ENCODE results near the gene NIM1K. TPM values are rescaled to one million over a fixed set of nuclear protein-coding genes. Genes with fewer than 3 reads are reported as not detected.

Gene NIM1K
- total RNA-seq: 0.39 and 0.51 TPM in 2 replicates

DNA sequence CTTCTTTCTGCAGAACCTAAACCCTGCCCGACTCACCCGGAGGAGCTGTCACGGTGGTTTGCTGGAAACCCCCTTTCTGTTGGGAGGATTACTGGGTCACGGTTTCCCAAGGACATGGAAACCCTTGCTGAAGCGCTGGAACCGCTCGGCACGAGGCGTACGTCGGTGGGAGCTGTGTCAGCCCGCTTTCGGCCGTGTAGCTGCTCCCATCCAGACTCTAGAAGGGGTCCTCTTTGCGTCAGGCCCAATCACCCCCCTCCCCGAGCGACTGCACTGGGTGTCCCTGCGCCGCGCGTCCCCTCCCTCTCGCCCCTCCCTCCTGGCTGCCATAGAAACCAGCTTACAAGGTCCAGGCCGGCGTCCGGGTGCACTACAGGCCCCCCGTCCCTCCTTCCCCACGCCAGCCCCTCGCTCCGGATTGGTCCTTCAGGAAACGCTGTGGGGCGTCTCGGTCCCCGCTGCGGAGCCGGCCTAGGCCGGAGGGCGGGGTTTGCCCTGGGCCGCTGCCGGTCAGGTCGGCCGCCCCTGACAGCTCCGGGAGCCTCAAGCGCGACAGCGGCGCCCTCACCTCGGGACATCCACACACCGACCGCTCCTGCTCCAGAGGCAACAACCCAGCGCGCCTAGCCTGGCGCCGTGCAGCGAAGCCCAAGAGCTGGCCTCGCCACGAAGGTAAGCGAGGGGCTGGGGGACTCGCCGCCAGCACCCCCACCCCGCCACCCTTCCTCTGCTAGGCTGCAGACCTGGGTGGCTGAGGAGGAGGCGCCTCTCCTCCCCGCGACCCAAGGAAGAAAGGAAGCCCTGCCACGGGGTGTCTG is at the start of gene NIM1K:
Gene NIM1K, plus strand, starts transcription at position 486 of the 818 bp plus-strand sequence. CDS start 53,551 bp downstream, outside the sequence.
- H3K27ac Mint-ChIP-seq: no peak within 1 kb of the TSS
- ChIA-PET POLR2A (interaction anchor here (1.0 to 2.5 kb wide), 2 partner anchors 71 to 292 kb away, joined by 5 to 13 read pairs; partner anchors contain the start of genes TMEM267 and ZNF131), CTCF (no interaction called here)
- DNase-seq: peak; percentile 45
- peak within 1 kb of the TSS; percentile 84 for H3K4me3 Mint-ChIP-seq
- peaks cover 19% of the 10 kb centered on the region for H3K27me3 Mint-ChIP-seq
- intact Hi-C loops (cut with micrococcal nuclease): loop anchor here (1.0 to 5.0 kb wide), 6 partner anchors 85 to 364 kb away; partner anchors contain the start of genes ANXA2R, HMGCS1 and TMEM267
- peak; percentile 65 for ATAC-seq (ENCODE audit: low read depth)
- H3K4me1 Mint-ChIP-seq: peaks cover 28% of the 10 kb centered on the region
- TF ChIP-seq CTCF (IDR thresholded peaks at IDR 0.05): no peak
- no peaks in the 10 kb centered on the region for H3K9me3 Mint-ChIP-seq
- no peaks in the 10 kb centered on the region for H3K36me3 Mint-ChIP-seq (ENCODE audit: low read depth)

DNA sequence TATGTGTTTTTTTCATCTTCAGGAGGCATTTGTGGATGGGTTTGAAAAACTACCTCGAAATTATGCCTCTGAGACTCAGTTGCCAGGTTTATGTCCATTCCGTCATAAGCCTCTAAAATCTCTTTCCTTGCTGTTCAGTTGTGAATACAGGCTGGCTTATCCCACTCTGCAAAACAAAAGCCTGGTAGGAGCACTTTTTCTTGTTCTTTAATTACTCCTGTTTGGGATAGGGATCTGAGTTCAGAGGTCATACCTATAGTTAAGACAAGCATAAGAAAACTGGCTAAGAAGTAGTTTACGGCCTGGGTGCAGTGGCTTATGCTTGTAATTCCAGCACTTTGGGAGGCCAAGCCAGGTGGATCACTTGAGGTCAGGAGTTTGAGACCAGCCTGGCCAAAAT is 47.0 kb upstream of the NIM1K start:
- intact Hi-C loops (cut with micrococcal nuclease): no loop called here
- no peak for ATAC-seq (ENCODE audit: low read depth)
- H3K4me3 Mint-ChIP-seq: no peak overlapping the region
- H3K27ac Mint-ChIP-seq: no peak overlapping the region
- ChIA-PET POLR2A (no interaction called here), CTCF (no interaction called here)
- no peak for TF ChIP-seq CTCF (IDR thresholded peaks at IDR 0.05)
- H3K27me3 Mint-ChIP-seq: no peaks in the 10 kb centered on the region
- H3K4me1 Mint-ChIP-seq: no peaks in the 10 kb centered on the region
- no peak for DNase-seq
- H3K36me3 Mint-ChIP-seq (ENCODE audit: low read depth): peaks cover 63% of the 10 kb centered on the region
- no peaks in the 10 kb centered on the region for H3K9me3 Mint-ChIP-seq

GRCh38 chr5:43146958-43147357 is 45.1 kb upstream of the NIM1K start:
- TF ChIP-seq CTCF (IDR thresholded peaks at IDR 0.05): no peak
- no peaks in the 10 kb centered on the region for H3K27me3 Mint-ChIP-seq
- peaks cover 58% of the 10 kb centered on the region for H3K36me3 Mint-ChIP-seq (ENCODE audit: low read depth)
- intact Hi-C loops (cut with micrococcal nuclease): no loop called here
- no peak overlapping the region for H3K27ac Mint-ChIP-seq
- POLR2A ChIA-PET: no interaction called here
- no peak for DNase-seq
- H3K4me1 Mint-ChIP-seq: no peaks in the 10 kb centered on the region
- H3K4me3 Mint-ChIP-seq: no peak overlapping the region
- CTCF ChIA-PET: no interaction called here
- H3K9me3 Mint-ChIP-seq: no peaks in the 10 kb centered on the region
- ATAC-seq (ENCODE audit: low read depth): no peak

DNA sequence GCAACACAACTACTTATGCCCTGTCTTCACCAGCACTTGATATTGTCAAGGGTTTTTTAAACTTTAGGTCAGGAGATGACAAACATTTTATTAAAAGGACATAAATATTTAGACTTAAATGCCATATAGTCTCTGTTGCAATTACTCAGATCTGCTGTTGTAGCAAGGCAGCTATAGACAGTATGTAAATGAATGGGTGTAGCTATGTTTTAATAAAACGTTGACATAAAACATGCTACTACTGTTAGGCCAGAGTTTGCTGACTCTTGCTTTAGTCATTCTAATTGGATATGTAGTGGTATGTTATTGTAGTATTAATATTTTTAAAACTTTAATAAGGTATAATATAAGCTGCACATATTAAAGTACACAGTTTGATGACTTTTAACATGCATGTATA is 43.6 kb upstream of the NIM1K start:
- no peak for ATAC-seq (ENCODE audit: low read depth)

More for the DNA sequence above, 43.6 kb upstream of the NIM1K start:
- Mint-ChIP-seq H3K27me3 (no peaks in the 10 kb centered on the region), H3K9me3 (no peaks in the 10 kb centered on the region), H3K36me3 (ENCODE audit: low read depth) (peaks cover 61% of the 10 kb centered on the region), H3K27ac (no peak overlapping the region), H3K4me3 (no peak overlapping the region), H3K4me1 (no peaks in the 10 kb centered on the region)
- DNase-seq: no peak
- no peak for TF ChIP-seq CTCF (IDR thresholded peaks at IDR 0.05)
- CTCF ChIA-PET: interaction anchor here (1.1 kb wide), 1 partner anchor 263 kb away, joined by 3 read pairs; no protein-coding TSS in a partner anchor
- intact Hi-C loops (cut with micrococcal nuclease): no loop called here
- POLR2A ChIA-PET: no interaction called here
